ENCODE results near the gene LRRC66. TPM values are rescaled to one million over a fixed set of nuclear protein-coding genes. Genes with fewer than 3 reads are reported as not detected.

LRRC66 gene
- total and polyA plus RNA-seq, 12 donors = 0.08 to 1.5 (median 0.26) TPM; not detected in 1

GRCh38 chr4:51965862-51966261 lies 54.3 kb downstream of the LRRC66 start:
- peaks cover 0 to 19% (median 0%) of the 10 kb centered on the region in 11 donors for H3K9me3 ChIP-seq
- TF ChIP-seq CTCF (IDR thresholded peaks at IDR 0.05) = no peak
- 63 to 76% methylated on average over 1 of the region's 1 CpG for WGBS, 2 donors
- H3K4me3 ChIP-seq = no peak overlapping the region
- ATAC-seq = no peak
- no peak overlapping the region for H3K27ac ChIP-seq
- intact Hi-C loops (cut with DNase I) = no loop called here
- H3K4me1 ChIP-seq = no peaks in the 10 kb centered on the region
- H3K27me3 ChIP-seq = no peaks in the 10 kb centered on the region
- no peaks in the 10 kb centered on the region for H3K36me3 ChIP-seq
- DNase-seq = no peak

- no peak for DNase-seq
- no peaks in the 10 kb centered on the region for H3K36me3 ChIP-seq
- no peak for ATAC-seq
- H3K4me3 ChIP-seq = no peak overlapping the region
- H3K27me3 ChIP-seq = no peaks in the 10 kb centered on the region
- no peaks in the 10 kb centered on the region for H3K4me1 ChIP-seq
- intact Hi-C loops (cut with DNase I) = no loop called here
- peaks cover 0 to 12% (median 0%) of the 10 kb centered on the region in 11 donors for H3K9me3 ChIP-seq
- H3K27ac ChIP-seq = no peak overlapping the region
- TF ChIP-seq CTCF (IDR thresholded peaks at IDR 0.05) = no peak
- 76 to 84% methylated on average over 4 of the region's 4 CpGs for WGBS, 2 donors
Measured at GRCh38 chr4:51963841-51964517, 56.2 kb downstream of the LRRC66 start.

GRCh38 chr4:51960486-51960885 lies 59.7 kb downstream of the LRRC66 start:
- intact Hi-C loops (cut with DNase I) = no loop called here
- DNase-seq (no peak), ATAC-seq (no peak)
- no peak for TF ChIP-seq CTCF (IDR thresholded peaks at IDR 0.05)
- Histone ChIP-seq H3K36me3 (no peaks in the 10 kb centered on the region), H3K27me3 (no peaks in the 10 kb centered on the region), H3K9me3 (peaks cover 0 to 4% (median 0%) of the 10 kb centered on the region in 11 donors), H3K4me3 (no peak overlapping the region), H3K4me1 (no peaks in the 10 kb centered on the region), H3K27ac (no peak overlapping the region)
- 68 to 74% methylated on average over 4 of the region's 4 CpGs for WGBS, 2 donors

GRCh38 chr4:51958199-51958968 lies 61.8 kb downstream of the LRRC66 start:
- intact Hi-C loops (cut with DNase I) = no loop called here
- no peak overlapping the region for H3K27ac ChIP-seq
- no peaks in the 10 kb centered on the region for H3K4me1 ChIP-seq
- ATAC-seq = no peak
- H3K27me3 ChIP-seq = no peaks in the 10 kb centered on the region
- no peaks in the 10 kb centered on the region for H3K36me3 ChIP-seq
- no peak overlapping the region for H3K4me3 ChIP-seq
- no peak for DNase-seq
- WGBS, 2 donors = 49 to 50% methylated on average over 2 of the region's 2 CpGs
- H3K9me3 ChIP-seq = peaks cover 0 to 4% (median 0%) of the 10 kb centered on the region in 11 donors
- TF ChIP-seq CTCF (IDR thresholded peaks at IDR 0.05) = no peak

Other genes with a start within 250 kb of the LRRC66 start
- 10 to 100 TPM; 30.6 to 48.7 (median 37.6) TPM for gene DCUN1D4, start 177.2 kb downstream of the LRRC66 start, total RNA-seq
- gene DCUN1D4, start 177.2 kb downstream of the LRRC66 start, polyA plus RNA-seq = 10 to 100 TPM; 11.0 to 21.1 TPM
- 100 to 1,000 TPM in 2 of 10 donors, 10 to 100 TPM in 8; 75.9 to 124 (median 91.8) TPM for gene SGCB, start 17.9 kb upstream of the LRRC66 start, total RNA-seq
- 10 to 100 TPM; 14.3 to 19.9 TPM for gene SGCB, start 17.9 kb upstream of the LRRC66 start, polyA plus RNA-seq
- 1 to 10 TPM in 8 of 10 donors, under 1 TPM in 2; 0.83 to 2.0 (median 1.5) TPM for gene SPATA18, start 30.9 kb upstream of the LRRC66 start, total RNA-seq
- gene SPATA18, start 30.9 kb upstream of the LRRC66 start, polyA plus RNA-seq = under 1 TPM; 0.16 to 0.80 TPM